ENCODE data around the gene IL34.

Gene IL34

GRCh38 chr16:70604407-70605282 is 41.7 kb upstream of the IL34 start:
- TF ChIP-seq EZH2 (IDR thresholded peaks at IDR 0.05; ENCODE audit: borderline replicate concordance, low read depth, low read length, severe bottlenecking) = no peak
- no peak for TF ChIP-seq CTCF (IDR thresholded peaks at IDR 0.05; ENCODE audit: borderline replicate concordance, extremely low read depth, low read length, poor library complexity, severe bottlenecking)
- Histone ChIP-seq H3K4me3 (ENCODE audit: low read depth in 1 of 2, low read length in 2 of 2) (no peak overlapping the region), H3K4me1 (ENCODE audit: insufficient read depth, low read length) (no peaks in the 10 kb centered on the region), H3K9me3 (ENCODE audit: insufficient read depth, low read length, severe bottlenecking) (no peaks in the 10 kb centered on the region), H3K9ac (ENCODE audit: low read depth, low read length) (no peak overlapping the region), H2AFZ (ENCODE audit: low read depth, low read length) (no peak overlapping the region), H3K36me3 (ENCODE audit: insufficient read depth, low read length) (no peaks in the 10 kb centered on the region), H3K79me2 (ENCODE audit: insufficient read depth, low read length) (no peaks in the 10 kb centered on the region), H3K27me3 (ENCODE audit: insufficient read depth, low read length, poor library complexity) (peaks cover 13% of the 10 kb centered on the region), H4K20me1 (ENCODE audit: insufficient read depth, low read length) (no peaks in the 10 kb centered on the region), H3K27ac (ENCODE audit: low read length) (no peak overlapping the region), H3K4me2 (ENCODE audit: insufficient read depth, low read length) (no peak overlapping the region)
- DNase-seq (no peak), ATAC-seq (ENCODE audit: insufficient read depth, low read depth) (no peak)

GRCh38 chr16:70605283-70605657 is 41.1 kb upstream of the IL34 start:
- no peaks in the 10 kb centered on the region for H3K9me3 ChIP-seq (ENCODE audit: insufficient read depth, low read length, severe bottlenecking)
- no peak overlapping the region for H3K4me2 ChIP-seq (ENCODE audit: insufficient read depth, low read length)

GRCh38 chr16:70608521-70608920 is 37.8 kb upstream of the IL34 start:
- TF ChIP-seq CTCF (IDR thresholded peaks at IDR 0.05; ENCODE audit: borderline replicate concordance, extremely low read depth, low read length, poor library complexity, severe bottlenecking) (no peak), EZH2 (IDR thresholded peaks at IDR 0.05; ENCODE audit: borderline replicate concordance, low read depth, low read length, severe bottlenecking) (no peak)
- DNase-seq = no peak
- H3K4me3 ChIP-seq (ENCODE audit: low read depth in 1 of 2, low read length in 2 of 2) = no peak overlapping the region
- H3K36me3 ChIP-seq (ENCODE audit: insufficient read depth, low read length) = no peaks in the 10 kb centered on the region
- H2AFZ ChIP-seq (ENCODE audit: low read depth, low read length) = no peak overlapping the region
- no peak overlapping the region for H3K9ac ChIP-seq (ENCODE audit: low read depth, low read length)
- H3K4me1 ChIP-seq (ENCODE audit: insufficient read depth, low read length) = no peaks in the 10 kb centered on the region
- H3K4me2 ChIP-seq (ENCODE audit: insufficient read depth, low read length) = no peak overlapping the region
- H4K20me1 ChIP-seq (ENCODE audit: insufficient read depth, low read length) = no peaks in the 10 kb centered on the region
- peaks cover 9% of the 10 kb centered on the region for H3K27me3 ChIP-seq (ENCODE audit: insufficient read depth, low read length, poor library complexity)
- ATAC-seq (ENCODE audit: insufficient read depth, low read depth) = no peak
- H3K9me3 ChIP-seq (ENCODE audit: insufficient read depth, low read length, severe bottlenecking) = no peaks in the 10 kb centered on the region
- no peaks in the 10 kb centered on the region for H3K79me2 ChIP-seq (ENCODE audit: insufficient read depth, low read length)
- no peak overlapping the region for H3K27ac ChIP-seq (ENCODE audit: low read length)

More at GRCh38 chr16:70605283-70605657, 41.1 kb upstream of the IL34 start:
- Histone ChIP-seq H3K9ac (ENCODE audit: low read depth, low read length) (no peak overlapping the region), H4K20me1 (ENCODE audit: insufficient read depth, low read length) (no peaks in the 10 kb centered on the region), H3K4me1 (ENCODE audit: insufficient read depth, low read length) (no peaks in the 10 kb centered on the region), H3K27ac (ENCODE audit: low read length) (no peak overlapping the region), H2AFZ (ENCODE audit: low read depth, low read length) (no peak overlapping the region), H3K27me3 (ENCODE audit: insufficient read depth, low read length, poor library complexity) (peaks cover 9% of the 10 kb centered on the region), H3K4me3 (ENCODE audit: low read depth in 1 of 2, low read length in 2 of 2) (no peak overlapping the region), H3K36me3 (ENCODE audit: insufficient read depth, low read length) (no peaks in the 10 kb centered on the region), H3K79me2 (ENCODE audit: insufficient read depth, low read length) (no peaks in the 10 kb centered on the region)
- TF ChIP-seq EZH2 (IDR thresholded peaks at IDR 0.05; ENCODE audit: borderline replicate concordance, low read depth, low read length, severe bottlenecking) (no peak), CTCF (IDR thresholded peaks at IDR 0.05; ENCODE audit: borderline replicate concordance, extremely low read depth, low read length, poor library complexity, severe bottlenecking) (no peak)
- DNase-seq (no peak), ATAC-seq (ENCODE audit: insufficient read depth, low read depth) (no peak)
